ENCODE data around the gene ODAM. TPM values are rescaled to one million over a fixed set of nuclear protein-coding genes. Genes with fewer than 3 reads are reported as not detected.

Gene ODAM, protein sequence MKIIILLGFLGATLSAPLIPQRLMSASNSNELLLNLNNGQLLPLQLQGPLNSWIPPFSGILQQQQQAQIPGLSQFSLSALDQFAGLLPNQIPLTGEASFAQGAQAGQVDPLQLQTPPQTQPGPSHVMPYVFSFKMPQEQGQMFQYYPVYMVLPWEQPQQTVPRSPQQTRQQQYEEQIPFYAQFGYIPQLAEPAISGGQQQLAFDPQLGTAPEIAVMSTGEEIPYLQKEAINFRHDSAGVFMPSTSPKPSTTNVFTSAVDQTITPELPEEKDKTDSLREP
- not detected in 3 replicates for total RNA-seq (2021)
- not detected for Bru-seq, nascent RNA
- long read RNA-seq, experiment 1, result 0 reads
- long read RNA-seq, experiment 2, result 0 reads
- long read RNA-seq, experiment 3, result 0 reads

- ChIA-PET POLR2A (no interaction called here), CTCF (no interaction called here)
- H3K36me3 Mint-ChIP-seq, result no peaks in the 10 kb centered on the region
- H3K4me1 Mint-ChIP-seq, result peaks cover 16% of the 10 kb centered on the region
- H3K27me3 Mint-ChIP-seq (ENCODE audit: low read depth), result no peaks in the 10 kb centered on the region
- DNase-seq (ENCODE audit: low spot score) (no peak), ATAC-seq (no peak)
- TF ChIP-seq KAT7 (CRISPR knock-in tag; IDR thresholded peaks at IDR 0.05; ENCODE audit: borderline replicate concordance), result no peak
- TF ChIP-seq, protein P1, sequence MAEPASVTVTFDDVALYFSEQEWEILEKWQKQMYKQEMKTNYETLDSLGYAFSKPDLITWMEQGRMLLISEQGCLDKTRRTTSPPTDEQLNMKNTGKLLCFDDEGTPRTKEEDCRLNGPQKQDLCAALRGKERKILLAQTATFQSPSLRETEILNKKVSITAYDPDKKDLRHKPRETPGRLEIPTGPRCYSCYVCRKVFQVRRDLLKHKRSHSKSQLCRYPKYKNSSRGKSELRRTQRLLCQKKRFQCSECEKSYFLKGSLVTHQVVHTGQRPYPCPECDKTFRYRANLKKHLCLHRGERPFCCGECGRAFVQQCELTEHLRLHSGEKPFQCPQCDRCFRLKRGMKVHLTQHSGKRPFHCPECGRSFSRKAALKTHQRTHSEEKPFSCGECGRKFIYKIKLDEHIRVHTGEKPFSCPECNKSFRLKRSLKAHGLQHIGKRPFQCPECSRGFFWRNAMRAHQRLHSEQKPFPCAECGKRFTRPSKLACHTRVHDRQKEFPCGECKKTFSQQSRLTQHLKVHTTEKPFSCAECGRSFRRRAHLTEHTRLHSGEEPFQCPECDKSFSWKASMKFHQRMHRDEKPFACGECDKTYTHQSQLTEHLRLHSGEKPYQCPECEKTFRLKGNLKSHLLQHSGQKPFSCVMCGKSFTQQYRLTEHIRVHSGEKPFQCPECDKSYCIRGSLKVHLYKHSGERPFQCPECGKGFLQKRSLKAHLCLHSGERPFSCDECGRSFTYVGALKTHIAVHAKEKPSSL (CRISPR knock-in tag; conservative IDR thresholded peaks at IDR 0.05), result no peak
- TF ChIP-seq JUN (CRISPR knock-in tag; IDR thresholded peaks at IDR 0.05), result no peak
- no peak for TF ChIP-seq ZNF138 (CRISPR knock-in tag; conservative IDR thresholded peaks at IDR 0.05)
- TF ChIP-seq TCF7 (CRISPR knock-in tag; IDR thresholded peaks at IDR 0.05; ENCODE audit: low read depth), result no peak
- no peak for TF ChIP-seq PRDM15 (CRISPR knock-in tag; IDR thresholded peaks at IDR 0.05)
- TF ChIP-seq TP53 (CRISPR knock-in tag; IDR thresholded peaks at IDR 0.05), result no peak
- TF ChIP-seq, protein P2, sequence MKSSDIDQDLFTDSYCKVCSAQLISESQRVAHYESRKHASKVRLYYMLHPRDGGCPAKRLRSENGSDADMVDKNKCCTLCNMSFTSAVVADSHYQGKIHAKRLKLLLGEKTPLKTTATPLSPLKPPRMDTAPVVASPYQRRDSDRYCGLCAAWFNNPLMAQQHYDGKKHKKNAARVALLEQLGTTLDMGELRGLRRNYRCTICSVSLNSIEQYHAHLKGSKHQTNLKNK (CRISPR knock-in tag; IDR thresholded peaks at IDR 0.05), result no peak
- TF ChIP-seq GTF2I (CRISPR knock-in tag; conservative IDR thresholded peaks at IDR 0.05), result no peak
- no peak for TF ChIP-seq NFATC4 (CRISPR knock-in tag; IDR thresholded peaks at IDR 0.05)
- no peak for TF ChIP-seq EMX1 (CRISPR knock-in tag; IDR thresholded peaks at IDR 0.05)
- TF ChIP-seq RELA (CRISPR knock-in tag; IDR thresholded peaks at IDR 0.05; ENCODE audit: borderline replicate concordance), result no peak
- no peak for TF ChIP-seq FOXK1 (CRISPR knock-in tag; IDR thresholded peaks at IDR 0.05)
- TF ChIP-seq ZNF232 (CRISPR knock-in tag; IDR thresholded peaks at IDR 0.05), result no peak
- TF ChIP-seq MLX (CRISPR knock-in tag; IDR thresholded peaks at IDR 0.05), result no peak
- no peak for TF ChIP-seq ZNF317 (CRISPR knock-in tag; IDR thresholded peaks at IDR 0.05; ENCODE audit: borderline replicate concordance, low read depth)
- TF ChIP-seq NR1H2 (CRISPR knock-in tag; IDR thresholded peaks at IDR 0.05), result no peak
- no peak for TF ChIP-seq E2F5 (CRISPR knock-in tag; IDR thresholded peaks at IDR 0.05)
- H3K4me3 Mint-ChIP-seq, result no peak within 1 kb of the TSS
- H3K9me3 Mint-ChIP-seq, result 0 out of 2 replicates have a peak, but pooled peaks cover 3% of the 10 kb centered on the region
- H3K27ac Mint-ChIP-seq, result no peak within 1 kb of the TSS
Observed at GRCh38 chr4:70195425-70195824, at the start of gene ODAM. TSS of gene ODAM (plus strand) at chr4:70195725. CDS start at chr4:70196544, 819 bp downstream.

DNA sequence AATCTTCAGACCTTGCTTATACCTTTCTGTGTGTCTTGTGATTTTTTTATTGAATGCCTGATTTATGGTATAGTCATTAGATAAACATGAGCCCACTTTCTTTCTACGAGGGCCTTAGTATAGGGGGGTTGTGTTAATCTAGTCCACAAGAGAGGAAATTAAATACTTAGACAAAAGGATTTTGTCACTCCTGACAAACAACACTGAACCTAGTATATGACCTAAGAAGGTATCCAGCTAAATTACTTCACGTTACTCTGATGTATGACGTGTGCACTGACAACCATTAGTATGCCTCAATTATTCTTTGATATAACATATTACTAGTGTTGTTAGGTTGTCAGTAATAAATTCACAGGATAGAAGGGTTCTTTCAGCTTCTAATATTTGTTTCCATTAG is 44.3 kb upstream of the ODAM start:
- H3K9me3 Mint-ChIP-seq, result no peaks in the 10 kb centered on the region
- ChIA-PET CTCF (no interaction called here), POLR2A (no interaction called here)
- no peak overlapping the region for H3K27ac Mint-ChIP-seq
- no peak for DNase-seq (ENCODE audit: low spot score)
- ATAC-seq, result no peak
- peaks cover 9% of the 10 kb centered on the region for H3K4me1 Mint-ChIP-seq
- no peaks in the 10 kb centered on the region for H3K27me3 Mint-ChIP-seq (ENCODE audit: low read depth)
- no peak overlapping the region for H3K4me3 Mint-ChIP-seq
- no peaks in the 10 kb centered on the region for H3K36me3 Mint-ChIP-seq
- TF ChIP-seq, protein P3, sequence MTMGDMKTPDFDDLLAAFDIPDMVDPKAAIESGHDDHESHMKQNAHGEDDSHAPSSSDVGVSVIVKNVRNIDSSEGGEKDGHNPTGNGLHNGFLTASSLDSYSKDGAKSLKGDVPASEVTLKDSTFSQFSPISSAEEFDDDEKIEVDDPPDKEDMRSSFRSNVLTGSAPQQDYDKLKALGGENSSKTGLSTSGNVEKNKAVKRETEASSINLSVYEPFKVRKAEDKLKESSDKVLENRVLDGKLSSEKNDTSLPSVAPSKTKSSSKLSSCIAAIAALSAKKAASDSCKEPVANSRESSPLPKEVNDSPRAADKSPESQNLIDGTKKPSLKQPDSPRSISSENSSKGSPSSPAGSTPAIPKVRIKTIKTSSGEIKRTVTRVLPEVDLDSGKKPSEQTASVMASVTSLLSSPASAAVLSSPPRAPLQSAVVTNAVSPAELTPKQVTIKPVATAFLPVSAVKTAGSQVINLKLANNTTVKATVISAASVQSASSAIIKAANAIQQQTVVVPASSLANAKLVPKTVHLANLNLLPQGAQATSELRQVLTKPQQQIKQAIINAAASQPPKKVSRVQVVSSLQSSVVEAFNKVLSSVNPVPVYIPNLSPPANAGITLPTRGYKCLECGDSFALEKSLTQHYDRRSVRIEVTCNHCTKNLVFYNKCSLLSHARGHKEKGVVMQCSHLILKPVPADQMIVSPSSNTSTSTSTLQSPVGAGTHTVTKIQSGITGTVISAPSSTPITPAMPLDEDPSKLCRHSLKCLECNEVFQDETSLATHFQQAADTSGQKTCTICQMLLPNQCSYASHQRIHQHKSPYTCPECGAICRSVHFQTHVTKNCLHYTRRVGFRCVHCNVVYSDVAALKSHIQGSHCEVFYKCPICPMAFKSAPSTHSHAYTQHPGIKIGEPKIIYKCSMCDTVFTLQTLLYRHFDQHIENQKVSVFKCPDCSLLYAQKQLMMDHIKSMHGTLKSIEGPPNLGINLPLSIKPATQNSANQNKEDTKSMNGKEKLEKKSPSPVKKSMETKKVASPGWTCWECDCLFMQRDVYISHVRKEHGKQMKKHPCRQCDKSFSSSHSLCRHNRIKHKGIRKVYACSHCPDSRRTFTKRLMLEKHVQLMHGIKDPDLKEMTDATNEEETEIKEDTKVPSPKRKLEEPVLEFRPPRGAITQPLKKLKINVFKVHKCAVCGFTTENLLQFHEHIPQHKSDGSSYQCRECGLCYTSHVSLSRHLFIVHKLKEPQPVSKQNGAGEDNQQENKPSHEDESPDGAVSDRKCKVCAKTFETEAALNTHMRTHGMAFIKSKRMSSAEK (CRISPR knock-in tag; IDR thresholded peaks at IDR 0.05; ENCODE audit: borderline replicate concordance), result no peak
- TF ChIP-seq NFE2L1 (CRISPR knock-in tag; IDR thresholded peaks at IDR 0.05), result no peak
- no peak for TF ChIP-seq TEAD1 (CRISPR knock-in tag; IDR thresholded peaks at IDR 0.05)
- TF ChIP-seq, protein P1 (CRISPR knock-in tag; conservative IDR thresholded peaks at IDR 0.05), result no peak

All from WTC11 (cell line).